ENCODE results near the gene KEAP1. TPM values are rescaled to one million over a fixed set of nuclear protein-coding genes. Genes with fewer than 3 reads are reported as not detected.

KEAP1 gene
- total and polyA plus RNA-seq, 2 of the 8 experiments (the other 6 are each of a cell fraction or from before 2014, with no cell fraction given), result 80.6 to 106 TPM

DNA sequence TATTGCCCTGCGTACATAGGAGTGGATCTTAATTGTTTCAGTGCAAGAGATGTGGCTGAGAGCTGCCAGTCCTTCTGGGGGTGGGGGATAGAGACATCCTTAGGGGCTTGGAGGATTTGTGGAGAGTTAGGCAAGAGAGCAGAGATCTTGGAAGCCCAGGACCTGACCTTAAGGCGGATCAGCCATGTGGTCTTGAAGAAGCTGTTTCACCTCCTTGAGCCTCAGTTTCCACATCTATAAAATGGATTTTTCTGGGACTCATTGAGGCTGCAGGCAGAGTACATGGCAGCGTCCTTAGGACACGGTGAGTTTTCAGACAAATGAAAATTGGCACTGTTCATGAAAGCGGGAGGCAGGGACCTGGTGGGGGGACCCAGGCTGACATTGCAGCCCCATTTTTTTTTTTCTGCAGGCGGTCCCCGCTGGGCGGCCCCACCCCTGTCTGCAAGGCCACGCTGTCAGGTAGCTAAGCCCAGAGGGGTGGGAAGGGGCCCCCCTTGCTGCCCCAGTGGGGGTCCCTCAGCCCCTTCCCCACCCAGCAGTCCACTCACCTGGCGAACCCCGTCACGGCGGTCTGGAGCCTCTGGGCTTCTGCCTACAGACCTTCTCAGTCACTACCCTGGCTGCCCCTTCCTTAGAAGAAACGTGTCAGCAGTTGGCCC lies 52.8 kb downstream of the KEAP1 start (continued):
- no peak for TF ChIP-seq CBX5 (IDR thresholded peaks at IDR 0.05; ENCODE audit: low read depth, low read length)
- TF ChIP-seq, protein P1, sequence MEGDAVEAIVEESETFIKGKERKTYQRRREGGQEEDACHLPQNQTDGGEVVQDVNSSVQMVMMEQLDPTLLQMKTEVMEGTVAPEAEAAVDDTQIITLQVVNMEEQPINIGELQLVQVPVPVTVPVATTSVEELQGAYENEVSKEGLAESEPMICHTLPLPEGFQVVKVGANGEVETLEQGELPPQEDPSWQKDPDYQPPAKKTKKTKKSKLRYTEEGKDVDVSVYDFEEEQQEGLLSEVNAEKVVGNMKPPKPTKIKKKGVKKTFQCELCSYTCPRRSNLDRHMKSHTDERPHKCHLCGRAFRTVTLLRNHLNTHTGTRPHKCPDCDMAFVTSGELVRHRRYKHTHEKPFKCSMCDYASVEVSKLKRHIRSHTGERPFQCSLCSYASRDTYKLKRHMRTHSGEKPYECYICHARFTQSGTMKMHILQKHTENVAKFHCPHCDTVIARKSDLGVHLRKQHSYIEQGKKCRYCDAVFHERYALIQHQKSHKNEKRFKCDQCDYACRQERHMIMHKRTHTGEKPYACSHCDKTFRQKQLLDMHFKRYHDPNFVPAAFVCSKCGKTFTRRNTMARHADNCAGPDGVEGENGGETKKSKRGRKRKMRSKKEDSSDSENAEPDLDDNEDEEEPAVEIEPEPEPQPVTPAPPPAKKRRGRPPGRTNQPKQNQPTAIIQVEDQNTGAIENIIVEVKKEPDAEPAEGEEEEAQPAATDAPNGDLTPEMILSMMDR (IDR thresholded peaks at IDR 0.05; ENCODE audit: control extremely low read depth in 1 of 3, insufficient read depth in 1 of 3, low read depth in 1 of 3, low read length in 3 of 3), result no peak
- no peak for TF ChIP-seq ASH2L (IDR thresholded peaks at IDR 0.05; ENCODE audit: low read length)
- TF ChIP-seq SUZ12 (IDR thresholded peaks at IDR 0.05; ENCODE audit: low read length), result no peak
- no peak for TF ChIP-seq SP1 (IDR thresholded peaks at IDR 0.05; ENCODE audit: low read depth, low read length)
- TF ChIP-seq RFX5 (IDR thresholded peaks at IDR 0.05; ENCODE audit: borderline replicate concordance, low read depth, low read length), result no peak
- TF ChIP-seq, protein P2, sequence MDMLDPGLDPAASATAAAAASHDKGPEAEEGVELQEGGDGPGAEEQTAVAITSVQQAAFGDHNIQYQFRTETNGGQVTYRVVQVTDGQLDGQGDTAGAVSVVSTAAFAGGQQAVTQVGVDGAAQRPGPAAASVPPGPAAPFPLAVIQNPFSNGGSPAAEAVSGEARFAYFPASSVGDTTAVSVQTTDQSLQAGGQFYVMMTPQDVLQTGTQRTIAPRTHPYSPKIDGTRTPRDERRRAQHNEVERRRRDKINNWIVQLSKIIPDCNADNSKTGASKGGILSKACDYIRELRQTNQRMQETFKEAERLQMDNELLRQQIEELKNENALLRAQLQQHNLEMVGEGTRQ (IDR thresholded peaks at IDR 0.05; ENCODE audit: low read length), result no peak
- TF ChIP-seq, protein P3, sequence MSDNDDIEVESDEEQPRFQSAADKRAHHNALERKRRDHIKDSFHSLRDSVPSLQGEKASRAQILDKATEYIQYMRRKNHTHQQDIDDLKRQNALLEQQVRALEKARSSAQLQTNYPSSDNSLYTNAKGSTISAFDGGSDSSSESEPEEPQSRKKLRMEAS (IDR thresholded peaks at IDR 0.05), result no peak
- TF ChIP-seq CBX8 (IDR thresholded peaks at IDR 0.05; ENCODE audit: borderline replicate concordance, low read depth, low read length), result no peak
- TF ChIP-seq CEBPB (IDR thresholded peaks at IDR 0.05; ENCODE audit: low read depth, low read length), result no peak
- TF ChIP-seq TCF12 (IDR thresholded peaks at IDR 0.05; ENCODE audit: low read depth, low read length), result no peak

All from H1 (cell line).